Measurements from ENCODE around the gene RIPOR3.

GRCh38 chr20:50730765-50731054 lies 39.4 kb upstream of the RIPOR3 start:
- TF ChIP-seq, protein P1, sequence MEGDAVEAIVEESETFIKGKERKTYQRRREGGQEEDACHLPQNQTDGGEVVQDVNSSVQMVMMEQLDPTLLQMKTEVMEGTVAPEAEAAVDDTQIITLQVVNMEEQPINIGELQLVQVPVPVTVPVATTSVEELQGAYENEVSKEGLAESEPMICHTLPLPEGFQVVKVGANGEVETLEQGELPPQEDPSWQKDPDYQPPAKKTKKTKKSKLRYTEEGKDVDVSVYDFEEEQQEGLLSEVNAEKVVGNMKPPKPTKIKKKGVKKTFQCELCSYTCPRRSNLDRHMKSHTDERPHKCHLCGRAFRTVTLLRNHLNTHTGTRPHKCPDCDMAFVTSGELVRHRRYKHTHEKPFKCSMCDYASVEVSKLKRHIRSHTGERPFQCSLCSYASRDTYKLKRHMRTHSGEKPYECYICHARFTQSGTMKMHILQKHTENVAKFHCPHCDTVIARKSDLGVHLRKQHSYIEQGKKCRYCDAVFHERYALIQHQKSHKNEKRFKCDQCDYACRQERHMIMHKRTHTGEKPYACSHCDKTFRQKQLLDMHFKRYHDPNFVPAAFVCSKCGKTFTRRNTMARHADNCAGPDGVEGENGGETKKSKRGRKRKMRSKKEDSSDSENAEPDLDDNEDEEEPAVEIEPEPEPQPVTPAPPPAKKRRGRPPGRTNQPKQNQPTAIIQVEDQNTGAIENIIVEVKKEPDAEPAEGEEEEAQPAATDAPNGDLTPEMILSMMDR (IDR thresholded peaks at IDR 0.05): no peak
- TF ChIP-seq POLR2A (IDR thresholded peaks at IDR 0.05; ENCODE audit: low read depth) (no peak), EP300 (IDR thresholded peaks at IDR 0.05) (no peak)
